Astrocyte (in vitro differentiated cells and primary cell): ENCODE data around the gene GABBR2.

Experiments used
- CTCF ChIP-seq: IDR thresholded peaks from 2 replicates; pipeline ENCODE4 v1.5.1; 2011; ENCODE audit warnings: low read depth, mild to moderate bottlenecking, inconsistent platforms, low read length, moderate library complexity; ENCODE audit not compliant: insufficient read depth
- EZH2 ChIP-seq: IDR thresholded peaks from 2 replicates; pipeline ENCODE4 v1.6.1; 2012; ENCODE audit warnings: mild to moderate bottlenecking, low read length, inconsistent platforms; ENCODE audit not compliant: insufficient read depth

GRCh38 chr9:98380065-98380681 is 328.6 kb downstream of the GABBR2 start:
- TF ChIP-seq CTCF (no peak), EZH2 (no peak)
